ENCODE data around the gene PTPRD.

- TF ChIP-seq, protein P1, sequence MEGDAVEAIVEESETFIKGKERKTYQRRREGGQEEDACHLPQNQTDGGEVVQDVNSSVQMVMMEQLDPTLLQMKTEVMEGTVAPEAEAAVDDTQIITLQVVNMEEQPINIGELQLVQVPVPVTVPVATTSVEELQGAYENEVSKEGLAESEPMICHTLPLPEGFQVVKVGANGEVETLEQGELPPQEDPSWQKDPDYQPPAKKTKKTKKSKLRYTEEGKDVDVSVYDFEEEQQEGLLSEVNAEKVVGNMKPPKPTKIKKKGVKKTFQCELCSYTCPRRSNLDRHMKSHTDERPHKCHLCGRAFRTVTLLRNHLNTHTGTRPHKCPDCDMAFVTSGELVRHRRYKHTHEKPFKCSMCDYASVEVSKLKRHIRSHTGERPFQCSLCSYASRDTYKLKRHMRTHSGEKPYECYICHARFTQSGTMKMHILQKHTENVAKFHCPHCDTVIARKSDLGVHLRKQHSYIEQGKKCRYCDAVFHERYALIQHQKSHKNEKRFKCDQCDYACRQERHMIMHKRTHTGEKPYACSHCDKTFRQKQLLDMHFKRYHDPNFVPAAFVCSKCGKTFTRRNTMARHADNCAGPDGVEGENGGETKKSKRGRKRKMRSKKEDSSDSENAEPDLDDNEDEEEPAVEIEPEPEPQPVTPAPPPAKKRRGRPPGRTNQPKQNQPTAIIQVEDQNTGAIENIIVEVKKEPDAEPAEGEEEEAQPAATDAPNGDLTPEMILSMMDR (conservative IDR thresholded peaks at IDR 0.05; ENCODE audit: low read length) = no peak
- TF ChIP-seq EZH2phosphoT487 (IDR thresholded peaks at IDR 0.05; ENCODE audit: borderline replicate concordance) = no peak
These were observed 89.6 kb downstream of the PTPRD start for GRCh38 chr9:10523164-10523563.

All from Loucy (cell line).